CD4-positive, alpha-beta T cell treated with Interleukin-1 beta for 1 hour (primary cell): ENCODE results near the gene C19orf73.

Experiments
- DNase-seq, 2 donors: peaks; one replicate each; pipeline ENCODE4 v3.0.0-alpha.2; 2020 to 2022

C19orf73 gene, protein sequence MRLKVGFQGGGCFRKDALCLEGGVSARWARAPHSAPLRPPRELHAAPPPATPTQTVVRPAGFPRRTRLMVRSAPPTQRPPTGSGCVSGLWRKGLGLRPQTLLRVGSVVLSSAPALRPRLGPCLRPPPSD

DNA sequence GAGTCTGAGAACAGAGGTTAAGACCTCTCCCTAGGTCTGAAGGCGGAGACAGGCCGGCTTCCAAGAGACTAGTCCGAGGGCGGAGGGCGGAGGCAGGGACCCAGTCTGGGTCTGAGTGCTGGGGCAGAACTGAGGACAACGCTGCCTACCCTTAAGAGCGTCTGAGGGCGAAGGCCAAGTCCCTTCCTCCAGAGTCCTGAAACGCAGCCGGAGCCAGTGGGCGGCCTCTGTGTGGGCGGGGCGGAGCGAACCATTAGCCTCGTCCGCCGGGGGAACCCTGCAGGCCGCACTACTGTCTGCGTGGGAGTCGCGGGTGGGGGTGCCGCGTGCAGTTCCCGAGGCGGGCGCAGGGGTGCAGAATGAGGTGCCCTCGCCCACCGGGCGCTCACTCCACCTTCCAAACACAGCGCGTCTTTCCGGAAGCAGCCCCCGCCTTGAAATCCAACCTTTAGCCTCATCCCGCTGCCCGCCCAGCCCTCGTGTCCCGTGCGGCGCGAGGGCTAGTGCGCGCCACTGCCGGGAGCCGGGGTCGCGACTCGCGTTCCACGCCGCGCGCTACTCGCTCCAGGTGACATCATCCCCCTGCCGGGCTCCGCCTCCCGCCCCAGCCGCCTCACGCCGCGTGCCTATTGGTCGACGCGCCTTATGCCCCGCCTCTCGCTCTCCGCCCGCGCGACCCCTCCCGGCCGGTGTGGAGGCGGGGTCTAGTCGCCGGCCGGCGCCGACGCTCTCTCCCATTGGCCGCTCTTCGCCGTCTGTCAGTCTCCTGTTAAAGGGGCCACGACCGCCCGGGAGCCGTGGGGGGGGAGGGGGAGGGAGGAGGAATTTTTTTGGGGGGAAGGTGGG lies at the start of gene C19orf73:
Gene C19orf73, minus strand, starts transcription at position 579 of the 846 bp plus-strand sequence. Its CDS starts 121 bp downstream, at position 458.
- peak; percentile 96 to 97 for DNase-seq

DNA sequence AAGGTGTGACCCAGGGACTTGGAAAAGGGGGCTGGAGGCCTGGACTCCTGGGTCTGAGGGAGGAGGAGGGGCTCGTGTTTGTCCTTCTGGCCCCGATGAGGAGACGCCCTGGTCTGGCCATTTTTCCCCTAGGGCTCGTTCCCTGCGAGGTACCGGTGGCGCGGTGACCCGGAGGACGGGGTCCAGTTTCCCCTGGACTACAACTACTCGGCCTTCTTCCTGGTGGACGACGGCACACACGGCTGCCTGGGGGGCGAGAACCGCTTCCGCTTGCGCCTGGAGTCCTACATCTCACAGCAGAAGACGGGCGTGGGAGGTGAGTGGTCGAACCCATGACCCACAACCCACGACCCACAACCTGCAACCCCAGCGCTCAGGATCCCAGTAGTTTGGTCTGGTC lies 49.5 kb upstream of the C19orf73 start:
- DNase-seq: no peak

DNA sequence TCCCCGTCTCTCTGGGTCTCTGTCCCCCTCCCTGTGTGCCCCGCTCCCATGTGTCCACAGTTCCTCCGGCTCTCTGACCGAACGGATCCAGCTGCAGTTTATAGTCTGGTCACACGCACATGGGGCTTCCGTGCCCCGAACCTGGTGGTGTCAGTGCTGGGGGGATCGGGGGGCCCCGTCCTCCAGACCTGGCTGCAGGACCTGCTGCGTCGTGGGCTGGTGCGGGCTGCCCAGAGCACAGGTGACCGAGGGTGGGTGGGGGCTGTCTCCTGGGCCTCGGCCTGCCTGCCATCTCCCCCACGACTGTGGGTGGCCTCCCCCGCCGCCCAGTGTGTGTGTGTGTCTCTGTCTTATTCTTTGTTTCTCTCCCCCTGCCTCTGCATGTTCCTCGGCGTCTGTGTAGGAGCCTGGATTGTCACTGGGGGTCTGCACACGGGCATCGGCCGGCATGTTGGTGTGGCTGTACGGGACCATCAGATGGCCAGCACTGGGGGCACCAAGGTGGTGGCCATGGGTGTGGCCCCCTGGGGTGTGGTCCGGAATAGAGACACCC lies 49.0 kb upstream of the C19orf73 start:
- DNase-seq: no peak

- DNase-seq: no peak
Measured at GRCh38 chr19:49165865-49166301, 46.9 kb upstream of the C19orf73 start.

- DNase-seq: no peak
Measured at GRCh38 chr19:49165111-49165750, 46.3 kb upstream of the C19orf73 start.

DNA sequence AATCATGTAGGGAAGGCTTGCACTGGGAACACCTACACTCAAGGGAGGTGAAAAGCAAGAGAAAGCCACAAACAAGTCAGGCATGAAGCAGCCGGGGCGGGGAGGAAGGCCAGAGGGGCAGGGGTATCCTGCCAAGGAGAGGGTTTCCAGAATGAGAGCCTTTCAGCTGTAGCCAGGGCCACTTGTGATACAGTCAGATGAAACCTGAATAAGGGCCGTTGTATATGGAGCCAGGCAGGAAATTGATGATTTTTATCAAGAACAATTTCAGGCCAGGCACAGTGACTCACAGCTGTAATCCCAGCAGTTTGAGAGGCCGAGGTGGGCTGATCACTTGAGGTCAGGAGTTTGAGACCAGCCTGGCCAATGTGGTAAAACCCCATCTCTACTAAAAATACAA lies 43.0 kb upstream of the C19orf73 start:
- no peak for DNase-seq

DNA sequence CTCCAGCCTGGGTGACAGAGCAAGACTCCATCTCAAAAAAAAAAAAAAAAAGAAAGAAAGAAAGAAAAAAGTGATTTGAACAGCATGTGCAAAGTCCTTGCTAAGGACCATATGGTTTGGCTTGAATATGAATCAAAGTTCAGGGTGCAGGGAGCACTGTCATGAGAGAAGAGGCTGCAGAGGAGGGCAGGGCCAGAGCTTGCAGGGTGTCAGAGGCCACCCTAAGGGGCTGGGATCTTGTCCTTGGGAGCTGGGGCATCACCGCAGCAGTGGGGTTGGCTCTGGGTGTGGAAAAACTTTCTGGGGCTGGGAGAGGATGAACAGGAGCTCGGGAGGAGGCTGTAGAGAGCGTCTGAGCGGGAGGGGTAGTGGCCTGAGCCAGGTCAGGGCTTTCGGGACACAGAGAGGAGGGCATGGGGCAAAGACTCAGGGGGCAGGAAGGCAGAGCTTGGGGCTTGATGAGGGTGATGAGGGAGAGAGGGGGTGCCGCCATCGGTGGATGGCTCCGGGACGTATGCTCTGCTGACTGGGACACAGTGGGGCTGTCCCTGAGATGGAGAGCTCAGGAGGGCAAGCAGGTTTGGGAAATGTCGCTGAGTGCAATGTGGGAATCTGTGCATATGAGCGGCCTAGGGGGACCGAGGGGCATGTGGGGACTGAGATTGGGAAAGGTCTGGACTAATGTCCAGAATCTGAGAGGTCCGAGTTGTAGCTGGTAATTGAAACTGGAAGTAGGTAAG lies 41.7 kb upstream of the C19orf73 start:
- no peak for DNase-seq

GRCh38 chr19:49157445-49158224 lies 38.7 kb upstream of the C19orf73 start, which contains the start of gene TRPM4:
TSS of gene TRPM4 (plus strand) at chr19:49157792. CDS start at chr19:49157867, 75 bp downstream.
- peak; percentile 19 to 36 for DNase-seq

DNA sequence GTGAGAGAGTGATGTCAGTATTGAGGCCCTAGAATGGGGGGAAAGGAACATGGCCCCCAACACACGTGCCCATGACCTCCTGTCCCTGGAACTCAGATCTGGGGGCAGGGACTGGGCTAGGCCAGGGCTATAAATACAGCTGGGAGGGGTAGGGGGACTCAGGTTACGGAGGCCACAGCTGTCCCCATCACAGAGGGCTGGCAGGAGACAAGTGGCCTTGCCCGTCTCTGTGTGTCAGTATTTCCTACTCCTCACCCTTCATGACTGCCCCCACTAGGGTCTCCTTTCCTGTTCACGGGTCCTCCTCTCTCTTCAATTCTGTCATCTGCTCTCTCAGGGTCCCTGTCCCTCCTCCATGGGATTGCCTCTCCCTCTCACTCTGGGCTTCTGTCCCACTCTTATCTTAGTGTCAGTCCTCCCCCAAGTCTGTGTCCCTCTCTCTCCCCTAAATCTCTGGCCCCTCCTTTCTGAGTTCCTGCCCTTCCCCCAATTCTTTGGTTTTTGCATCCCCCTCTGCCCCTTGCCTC lies 36.9 kb upstream of the C19orf73 start:
- no peak for DNase-seq

- DNase-seq: no peak
Measured at GRCh38 chr19:49155005-49155819, 36.3 kb upstream of the C19orf73 start, which contains the start of gene HRC. TSS of gene HRC (minus strand) at chr19:49155396. CDS start at chr19:49155237, 159 bp downstream.

DNA sequence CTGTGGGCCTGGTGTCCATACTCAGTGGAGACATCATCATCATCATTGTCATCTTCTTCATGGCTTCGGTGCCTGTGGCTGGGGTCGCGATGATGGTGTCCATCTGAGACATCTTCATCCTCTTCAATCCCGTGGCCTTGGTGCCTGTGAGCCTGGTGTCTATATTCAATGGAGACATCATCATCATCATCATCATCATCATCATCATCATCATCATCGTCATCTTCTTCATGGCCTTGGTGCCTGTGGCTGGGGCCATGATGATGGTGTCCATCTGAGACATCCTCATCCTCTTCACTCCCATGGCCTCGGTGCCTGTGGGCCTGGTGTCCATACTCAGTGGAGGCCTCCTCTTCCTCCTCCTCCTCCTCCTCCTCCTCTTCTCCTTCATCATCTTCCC lies 35.3 kb upstream of the C19orf73 start:
- DNase-seq: no peak

DNA sequence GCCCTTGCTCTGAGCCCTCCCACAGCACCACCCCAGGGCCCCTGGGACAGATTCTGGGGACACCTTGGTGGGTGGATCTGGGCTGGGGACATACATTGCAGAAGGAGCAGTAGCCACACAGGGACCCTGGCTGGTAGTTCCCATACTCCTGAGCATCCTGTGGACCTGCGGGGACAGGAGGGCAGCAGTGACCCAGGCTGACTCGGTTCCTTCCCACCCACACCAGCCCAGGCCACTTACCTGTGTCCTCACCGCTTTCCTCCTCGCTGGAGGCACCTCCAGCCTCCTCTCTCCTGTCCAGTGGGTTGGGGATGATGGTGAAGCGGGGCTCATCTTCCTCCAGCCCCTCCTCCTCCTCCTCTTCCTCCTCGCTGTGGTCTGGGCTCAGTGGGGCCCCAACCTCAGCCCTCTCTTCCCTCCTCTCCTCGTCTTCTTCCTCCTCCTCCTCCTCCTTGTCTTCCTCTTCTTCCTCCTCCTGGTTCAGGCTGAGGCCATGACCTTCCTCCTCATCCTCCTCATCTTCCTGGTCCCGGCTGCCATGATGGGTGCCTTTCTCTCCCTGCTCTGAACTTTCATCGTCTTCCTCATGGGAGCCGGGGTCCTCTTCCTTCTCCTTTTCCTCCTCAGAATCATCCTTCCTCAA lies 34.3 kb upstream of the C19orf73 start:
- no peak for DNase-seq

GRCh38 chr19:49152119-49152550 lies 33.2 kb upstream of the C19orf73 start:
- no peak for DNase-seq

DNA sequence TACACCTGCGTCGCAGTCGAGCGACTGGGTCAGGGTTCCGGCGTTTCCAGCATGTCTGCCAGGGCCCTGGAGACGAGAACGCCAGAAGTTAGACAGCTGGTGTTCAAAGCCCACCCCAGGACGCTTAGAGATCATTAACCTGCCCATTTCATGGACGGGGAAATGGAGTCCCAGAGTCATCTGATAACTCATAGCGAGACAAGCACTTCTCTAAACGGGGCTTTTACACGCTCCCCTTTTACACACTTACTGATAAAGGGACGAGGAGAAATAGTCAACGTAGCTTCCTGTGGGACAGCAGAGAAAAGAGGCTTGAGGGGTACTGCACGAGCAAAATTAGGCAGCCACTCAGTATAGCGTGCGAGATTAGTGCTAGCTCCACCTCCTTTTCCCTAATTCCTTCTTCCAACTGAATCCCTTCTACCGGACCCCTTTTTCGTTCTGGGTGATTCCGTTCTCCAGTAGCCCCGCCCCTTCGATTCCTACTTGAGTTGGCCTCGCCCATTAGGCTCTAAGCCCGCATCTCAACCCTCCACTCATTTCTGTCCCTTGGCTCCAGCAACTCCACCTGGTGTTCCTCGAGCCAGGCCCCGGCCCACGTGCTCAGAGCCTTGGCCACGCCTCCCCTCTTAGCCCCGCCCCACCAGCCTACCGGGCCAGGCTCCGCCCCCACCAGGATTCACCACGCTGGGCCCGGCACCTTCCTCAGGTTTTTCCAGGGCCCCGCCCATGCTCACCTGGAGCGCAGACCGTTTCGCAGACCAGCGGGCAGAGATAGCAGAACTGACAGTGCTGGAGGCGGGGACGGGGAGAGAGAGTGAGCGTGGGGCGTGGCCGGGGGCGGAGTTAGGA lies 32.5 kb upstream of the C19orf73 start:
- DNase-seq: peak; percentile 32 to 35

DNA sequence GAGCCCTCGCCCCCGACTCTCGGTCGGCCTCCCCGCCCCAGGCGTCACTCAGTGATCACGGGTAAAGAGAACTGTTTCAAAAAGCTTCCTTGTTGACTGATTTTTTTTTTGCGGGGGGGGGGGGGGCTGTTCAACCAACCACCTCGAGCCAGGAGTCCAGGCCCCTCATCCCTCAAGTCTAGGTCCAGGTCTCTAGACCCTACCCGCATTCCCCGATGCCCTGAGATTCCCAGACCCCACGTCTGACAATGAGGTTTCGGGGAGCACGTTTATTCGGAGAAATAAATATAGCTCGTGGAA lies 32.0 kb upstream of the C19orf73 start:
- DNase-seq: no peak

GRCh38 chr19:49150106-49150943 lies 31.4 kb upstream of the C19orf73 start:
- peak; percentile 41 to 52 for DNase-seq

DNA sequence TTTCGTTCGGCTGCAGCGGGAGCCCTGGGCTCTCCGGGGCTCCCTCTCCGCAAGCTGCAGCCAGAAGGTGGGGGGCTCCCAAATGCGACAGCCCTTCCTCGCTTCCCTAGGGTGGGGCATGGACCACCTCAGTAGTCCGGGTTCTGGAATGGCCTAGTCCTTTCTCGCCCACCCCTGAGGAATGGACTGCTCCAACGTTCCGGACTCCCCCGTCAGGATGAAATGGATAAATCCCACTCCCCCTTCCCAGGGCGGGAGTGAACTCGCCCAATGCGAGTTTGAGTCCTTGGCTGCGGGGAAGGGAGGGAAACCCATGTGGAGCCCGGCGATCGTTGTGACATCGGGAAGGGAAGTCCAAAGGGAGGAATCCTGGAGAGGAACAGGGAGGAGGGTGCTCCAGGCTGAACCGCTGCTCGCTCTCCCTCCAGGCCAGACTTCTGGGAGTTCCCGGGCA lies 30.7 kb upstream of the C19orf73 start:
- DNase-seq: no peak
